GM23248 (cell line): ENCODE results near the gene SYNCRIP.

Source experiments
- EZH2 ChIP-seq: fragments of 200-600 bp; sonication (generic); IDR thresholded peaks from 2 replicates; pipeline ENCODE4 v1.6.1; 2018; ENCODE audit warnings: antibody characterized with exemption, mild to moderate bottlenecking; ENCODE audit not compliant: insufficient read depth, poor library complexity, severe bottlenecking
- EZH2phosphoT487 ChIP-seq: fragments of 200-600 bp; sonication (generic); IDR thresholded peaks from 2 replicates; pipeline ENCODE4 v1.6.1; 2018; ENCODE audit warnings: antibody characterized with exemption, moderate library complexity, mild to moderate bottlenecking, low read depth; ENCODE audit not compliant: insufficient read depth

GRCh38 chr6:85676086-85676729 is 33.5 kb upstream of the SYNCRIP start:
- TF ChIP-seq EZH2phosphoT487 (no peak), EZH2 (no peak)
